ENCODE measurements around the gene HLA-DOB. TPM values are rescaled to one million over a fixed set of nuclear protein-coding genes. Genes with fewer than 3 reads are reported as not detected.

Gene HLA-DOB
- total and polyA plus RNA-seq, 2 of the 13 experiments (the other 11 are each of a cell fraction or from before 2014, with no cell fraction given) = not detected

DNA sequence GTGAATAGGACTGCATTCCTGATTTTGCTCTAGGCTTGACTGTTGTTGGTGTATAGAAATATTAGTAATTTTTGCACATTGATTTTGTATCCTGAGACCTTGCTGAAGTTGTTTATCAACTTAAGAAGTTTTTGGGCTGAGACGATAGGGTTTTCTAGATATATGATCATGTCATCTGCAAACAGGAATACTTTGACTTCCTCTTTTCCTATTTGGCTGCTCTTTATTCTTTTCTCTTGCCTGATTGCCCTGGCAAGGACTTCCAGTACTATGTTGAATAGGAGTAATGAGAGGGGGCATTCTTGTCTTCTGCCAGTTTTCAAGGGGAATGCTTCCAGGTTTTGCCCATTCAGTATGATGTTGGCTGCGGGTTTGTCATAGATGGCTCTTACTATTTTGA is 13.4 kb downstream of the HLA-DOB start (continued):
- TF ChIP-seq, protein P1, sequence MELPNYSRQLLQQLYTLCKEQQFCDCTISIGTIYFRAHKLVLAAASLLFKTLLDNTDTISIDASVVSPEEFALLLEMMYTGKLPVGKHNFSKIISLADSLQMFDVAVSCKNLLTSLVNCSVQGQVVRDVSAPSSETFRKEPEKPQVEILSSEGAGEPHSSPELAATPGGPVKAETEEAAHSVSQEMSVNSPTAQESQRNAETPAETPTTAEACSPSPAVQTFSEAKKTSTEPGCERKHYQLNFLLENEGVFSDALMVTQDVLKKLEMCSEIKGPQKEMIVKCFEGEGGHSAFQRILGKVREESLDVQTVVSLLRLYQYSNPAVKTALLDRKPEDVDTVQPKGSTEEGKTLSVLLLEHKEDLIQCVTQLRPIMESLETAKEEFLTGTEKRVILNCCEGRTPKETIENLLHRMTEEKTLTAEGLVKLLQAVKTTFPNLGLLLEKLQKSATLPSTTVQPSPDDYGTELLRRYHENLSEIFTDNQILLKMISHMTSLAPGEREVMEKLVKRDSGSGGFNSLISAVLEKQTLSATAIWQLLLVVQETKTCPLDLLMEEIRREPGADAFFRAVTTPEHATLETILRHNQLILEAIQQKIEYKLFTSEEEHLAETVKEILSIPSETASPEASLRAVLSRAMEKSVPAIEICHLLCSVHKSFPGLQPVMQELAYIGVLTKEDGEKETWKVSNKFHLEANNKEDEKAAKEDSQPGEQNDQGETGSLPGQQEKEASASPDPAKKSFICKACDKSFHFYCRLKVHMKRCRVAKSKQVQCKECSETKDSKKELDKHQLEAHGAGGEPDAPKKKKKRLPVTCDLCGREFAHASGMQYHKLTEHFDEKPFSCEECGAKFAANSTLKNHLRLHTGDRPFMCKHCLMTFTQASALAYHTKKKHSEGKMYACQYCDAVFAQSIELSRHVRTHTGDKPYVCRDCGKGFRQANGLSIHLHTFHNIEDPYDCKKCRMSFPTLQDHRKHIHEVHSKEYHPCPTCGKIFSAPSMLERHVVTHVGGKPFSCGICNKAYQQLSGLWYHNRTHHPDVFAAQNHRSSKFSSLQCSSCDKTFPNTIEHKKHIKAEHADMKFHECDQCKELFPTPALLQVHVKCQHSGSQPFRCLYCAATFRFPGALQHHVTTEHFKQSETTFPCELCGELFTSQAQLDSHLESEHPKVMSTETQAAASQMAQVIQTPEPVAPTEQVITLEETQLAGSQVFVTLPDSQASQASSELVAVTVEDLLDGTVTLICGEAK (IDR thresholded peaks at IDR 0.05) = no peak
- TF ChIP-seq, protein P1 (CRISPR knock-in tag; IDR thresholded peaks at IDR 0.05) = no peak
- TF ChIP-seq SALL1 (CRISPR knock-in tag; IDR thresholded peaks at IDR 0.05) = no peak
- no peak for TF ChIP-seq ESRRA (CRISPR knock-in tag; IDR thresholded peaks at IDR 0.05; ENCODE audit: low read depth)
- no peak for TF ChIP-seq FUBP1 (CRISPR knock-in tag; IDR thresholded peaks at IDR 0.05; ENCODE audit: borderline replicate concordance)
- TF ChIP-seq PRMT3 (CRISPR knock-in tag; IDR thresholded peaks at IDR 0.05; ENCODE audit: borderline replicate concordance, low read depth) = no peak

Measured in HepG2 (cell line).